Liver (tissue), 3 donors: ENCODE measurements around the gene PPY.

Experiments
- ATF3 ChIP-seq: IDR thresholded peaks from 2 replicates; pipeline ENCODE4 v1.6.1; 2016; ENCODE audit warnings: antibody characterized with exemption
- CTCF ChIP-seq: fragments of 150-350 bp; IDR thresholded peaks from 2 replicates; pipeline ENCODE4 v1.5.1; 2017; ENCODE audit warnings: improper control_type of control experiment, low read depth, low read length; ENCODE audit not compliant: missing input control
- HNF4G ChIP-seq: IDR thresholded peaks from 2 replicates; pipeline ENCODE4 v1.6.1; 2016; ENCODE audit warnings: antibody characterized with exemption
- JUND ChIP-seq, 2 donors: IDR thresholded peaks; 2 replicates each; pipeline ENCODE4 v1.6.1; 2016; ENCODE audit warnings: antibody characterized with exemption in 2 of 2
- MAX ChIP-seq: IDR thresholded peaks from 2 replicates; pipeline ENCODE4 v1.6.1; 2016; ENCODE audit warnings: antibody characterized with exemption
- REST ChIP-seq: IDR thresholded peaks from 2 replicates; pipeline ENCODE4 v1.6.1; 2016; ENCODE audit warnings: antibody characterized with exemption, mild to moderate bottlenecking
- RXRA ChIP-seq, 2 donors: IDR thresholded peaks; 2 replicates each; pipeline ENCODE4 v1.6.1; 2017 to 2018; ENCODE audit warnings: antibody characterized with exemption in 2 of 2, mild to moderate bottlenecking in 1 of 2
- YY1 ChIP-seq: IDR thresholded peaks from 2 replicates; pipeline ENCODE4 v1.6.1; 2016; ENCODE audit warnings: antibody characterized with exemption, mild to moderate bottlenecking
- donor health status: healthy.
- donor health status: healthy.

- no peak for TF ChIP-seq CTCF
- TF ChIP-seq REST = no peak
- no peak for TF ChIP-seq YY1
- no peak for TF ChIP-seq RXRA (IDR thresholded peaks at IDR 0.05)
- no peak for TF ChIP-seq MAX
- no peak for TF ChIP-seq JUND (IDR thresholded peaks at IDR 0.05)
- TF ChIP-seq ATF3 = no peak
- TF ChIP-seq HNF4G = no peak
Measured at GRCh38 chr17:43987131-43988021, 45.1 kb upstream of the PPY start.
